ENCODE data around the gene MS4A4A.

Gene MS4A4A

DNA sequence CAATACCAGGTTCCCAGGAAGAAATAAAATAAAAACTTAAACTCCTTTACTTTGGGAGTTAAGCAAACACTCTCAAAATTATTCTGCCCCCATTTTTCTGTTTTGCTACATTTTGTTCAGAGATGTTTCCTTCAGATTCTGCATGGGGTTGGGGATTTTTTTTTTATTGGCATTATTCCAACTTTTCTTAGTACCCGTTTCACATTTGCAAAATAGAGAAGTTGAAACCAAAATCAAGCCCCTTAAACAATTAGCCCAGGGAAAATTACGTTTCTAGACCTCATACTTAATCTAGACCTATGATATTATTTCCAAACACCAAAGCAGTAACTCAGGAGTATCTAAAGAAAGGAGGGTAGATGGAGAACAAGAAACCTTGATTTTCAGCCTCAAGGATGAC lies 77.3 kb downstream of the MS4A4A start:
- no peak for DNase-seq
